ENCODE data around the gene GIPR. TPM values are rescaled to one million over a fixed set of nuclear protein-coding genes. Genes with fewer than 3 reads are reported as not detected.

Gene GIPR
- total and polyA plus RNA-seq, 10 of the 15 experiments (the other 5 are each of a cell fraction or from before 2014, with no cell fraction given), result 1.7 to 26.3 (median 13.7) TPM

DNA sequence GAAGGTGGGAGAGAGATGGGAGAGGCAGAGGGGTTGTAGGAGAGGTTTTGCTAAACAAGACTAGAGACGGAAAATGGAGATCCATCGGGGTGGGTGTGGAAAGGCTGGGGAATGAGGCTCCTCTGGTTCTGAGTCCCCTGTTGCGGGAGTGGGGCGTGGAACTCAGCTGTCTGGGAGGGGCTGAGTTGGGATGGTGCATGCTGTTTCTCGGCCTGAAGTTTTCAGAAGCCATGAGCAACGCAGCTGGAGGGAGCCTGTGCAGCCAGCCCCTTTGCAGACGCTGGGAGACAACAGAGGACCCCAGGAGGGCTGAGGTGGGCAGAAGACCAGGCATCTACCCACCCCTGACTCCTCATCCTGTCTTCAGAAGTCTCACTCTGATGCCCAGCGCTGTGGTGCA lies 7.4 kb upstream of the GIPR start:
- FAIRE-seq (no peak), DNase-seq (ENCODE audit: low read depth, low spot score) (no peak), ATAC-seq (no peak)
- Histone ChIP-seq H3K4me1 (ENCODE audit: control insufficient read depth, insufficient read depth, low read length) (no peaks in the 10 kb centered on the region), H3K9ac (ENCODE audit: control insufficient read depth, insufficient read depth, low read length) (no peak overlapping the region), H3K4me3 (no peak overlapping the region), H3K27ac (ENCODE audit: control insufficient read depth, insufficient read depth) (no peak overlapping the region), H3K36me3 (ENCODE audit: control insufficient read depth in 2 of 2, insufficient read depth in 2 of 2, low read length in 1 of 2) (no peaks in the 10 kb centered on the region), H3K79me2 (ENCODE audit: control insufficient read depth, insufficient read depth, low read length) (no peaks in the 10 kb centered on the region), H3K9me3 (replicated peaks; ENCODE audit: control insufficient read depth, insufficient read depth, low read length) (no peaks in the 10 kb centered on the region), H2AFZ (ENCODE audit: control insufficient read depth, low read depth, low read length) (no peak overlapping the region), H3K4me2 (ENCODE audit: control insufficient read depth, insufficient read depth) (no peak overlapping the region), H3K27me3 (replicated peaks in 1 of 2; ENCODE audit: control insufficient read depth in 2 of 2, insufficient read depth in 2 of 2, low read length in 1 of 2) (no peaks in the 10 kb centered on the region), H4K20me1 (ENCODE audit: control insufficient read depth, insufficient read depth) (no peaks in the 10 kb centered on the region)
- no peak for TF ChIP-seq MYB (IDR thresholded peaks at IDR 0.05; ENCODE audit: borderline replicate concordance, low read depth, low read length)
- no peak for TF ChIP-seq GATAD2B (conservative IDR thresholded peaks at IDR 0.05; ENCODE audit: low read depth)
- TF ChIP-seq NRF1 (conservative IDR thresholded peaks at IDR 0.05; ENCODE audit: low read depth, low read length), result no peak
- no peak for TF ChIP-seq RAD51 (IDR thresholded peaks at IDR 0.05)
- TF ChIP-seq, protein P1, sequence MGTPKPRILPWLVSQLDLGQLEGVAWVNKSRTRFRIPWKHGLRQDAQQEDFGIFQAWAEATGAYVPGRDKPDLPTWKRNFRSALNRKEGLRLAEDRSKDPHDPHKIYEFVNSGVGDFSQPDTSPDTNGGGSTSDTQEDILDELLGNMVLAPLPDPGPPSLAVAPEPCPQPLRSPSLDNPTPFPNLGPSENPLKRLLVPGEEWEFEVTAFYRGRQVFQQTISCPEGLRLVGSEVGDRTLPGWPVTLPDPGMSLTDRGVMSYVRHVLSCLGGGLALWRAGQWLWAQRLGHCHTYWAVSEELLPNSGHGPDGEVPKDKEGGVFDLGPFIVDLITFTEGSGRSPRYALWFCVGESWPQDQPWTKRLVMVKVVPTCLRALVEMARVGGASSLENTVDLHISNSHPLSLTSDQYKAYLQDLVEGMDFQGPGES (IDR thresholded peaks at IDR 0.05), result no peak
- TF ChIP-seq, protein P2, sequence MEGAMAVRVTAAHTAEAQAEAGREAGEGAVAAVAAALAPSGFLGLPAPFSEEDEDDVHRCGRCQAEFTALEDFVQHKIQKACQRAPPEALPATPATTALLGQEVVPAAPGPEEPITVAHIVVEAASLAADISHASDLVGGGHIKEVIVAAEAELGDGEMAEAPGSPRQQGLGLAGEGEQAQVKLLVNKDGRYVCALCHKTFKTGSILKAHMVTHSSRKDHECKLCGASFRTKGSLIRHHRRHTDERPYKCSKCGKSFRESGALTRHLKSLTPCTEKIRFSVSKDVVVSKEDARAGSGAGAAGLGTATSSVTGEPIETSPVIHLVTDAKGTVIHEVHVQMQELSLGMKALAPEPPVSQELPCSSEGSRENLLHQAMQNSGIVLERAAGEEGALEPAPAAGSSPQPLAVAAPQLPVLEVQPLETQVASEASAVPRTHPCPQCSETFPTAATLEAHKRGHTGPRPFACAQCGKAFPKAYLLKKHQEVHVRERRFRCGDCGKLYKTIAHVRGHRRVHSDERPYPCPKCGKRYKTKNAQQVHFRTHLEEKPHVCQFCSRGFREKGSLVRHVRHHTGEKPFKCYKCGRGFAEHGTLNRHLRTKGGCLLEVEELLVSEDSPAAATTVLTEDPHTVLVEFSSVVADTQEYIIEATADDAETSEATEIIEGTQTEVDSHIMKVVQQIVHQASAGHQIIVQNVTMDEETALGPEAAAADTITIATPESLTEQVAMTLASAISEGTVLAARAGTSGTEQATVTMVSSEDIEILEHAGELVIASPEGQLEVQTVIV (IDR thresholded peaks at IDR 0.05; ENCODE audit: borderline replicate concordance, partially characterized antibody), result no peak
- TF ChIP-seq EGR1 (IDR thresholded peaks at IDR 0.05; ENCODE audit: borderline replicate concordance in 1 of 2, low read depth in 2 of 2, low read length in 2 of 2), result no peak
- TF ChIP-seq SMAD1 (IDR thresholded peaks at IDR 0.05; ENCODE audit: low read depth, partially characterized antibody), result no peak
- TF ChIP-seq, protein P3, sequence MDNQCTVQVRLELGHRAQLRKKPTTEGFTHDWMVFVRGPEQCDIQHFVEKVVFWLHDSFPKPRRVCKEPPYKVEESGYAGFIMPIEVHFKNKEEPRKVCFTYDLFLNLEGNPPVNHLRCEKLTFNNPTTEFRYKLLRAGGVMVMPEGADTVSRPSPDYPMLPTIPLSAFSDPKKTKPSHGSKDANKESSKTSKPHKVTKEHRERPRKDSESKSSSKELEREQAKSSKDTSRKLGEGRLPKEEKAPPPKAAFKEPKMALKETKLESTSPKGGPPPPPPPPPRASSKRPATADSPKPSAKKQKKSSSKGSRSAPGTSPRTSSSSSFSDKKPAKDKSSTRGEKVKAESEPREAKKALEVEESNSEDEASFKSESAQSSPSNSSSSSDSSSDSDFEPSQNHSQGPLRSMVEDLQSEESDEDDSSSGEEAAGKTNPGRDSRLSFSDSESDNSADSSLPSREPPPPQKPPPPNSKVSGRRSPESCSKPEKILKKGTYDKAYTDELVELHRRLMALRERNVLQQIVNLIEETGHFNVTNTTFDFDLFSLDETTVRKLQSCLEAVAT (IDR thresholded peaks at IDR 0.05), result no peak
- no peak for TF ChIP-seq CBX3 (IDR thresholded peaks at IDR 0.05; ENCODE audit: borderline replicate concordance, low read depth)
- no peak for TF ChIP-seq SREBF1 (IDR thresholded peaks at IDR 0.05; ENCODE audit: low read length)
- no peak for TF ChIP-seq JUND (IDR thresholded peaks at IDR 0.05; ENCODE audit: low read depth, low read length)
- TF ChIP-seq RFX5 (IDR thresholded peaks at IDR 0.05; ENCODE audit: low read depth, low read length), result no peak
- TF ChIP-seq TCF12 (IDR thresholded peaks at IDR 0.05; ENCODE audit: low read depth, low read length), result no peak
- in situ Hi-C loops (cut with MboI) (no loop called here), intact Hi-C loops (cut with micrococcal nuclease; ENCODE audit: unreplicated experiment) (no loop called here)
- no TSS peak for BruUV-seq (replicated peaks)
- SMC1A ChIA-PET (ENCODE audit: uncharacterized antibody, unreplicated experiment), result no interaction called here
- POLR2A ChIA-PET, result no interaction called here
- RAD21 ChIA-PET (ENCODE audit: unreplicated experiment), result no interaction called here
- CTCF ChIA-PET, result interaction anchor here (1.1 to 1.5 kb wide), 2 partner anchors 21 to 32 kb away, joined by 4 read pairs; partner anchors contain the start of gene QPCTL
- 34% methylated on average over 8 of the region's 8 CpGs for WGBS (ENCODE audit: insufficient coverage, insufficient replicate concordance, low lambda C conversion rate, missing lambda C conversion rate)
